GM12878 (cell line): Measurements from ENCODE around the gene TAF3. TPM values are rescaled to one million over a fixed set of nuclear protein-coding genes. Genes with fewer than 3 reads are reported as not detected.

Source experiments
- ATF7 ChIP-seq: fragments of 450-650 bp; IDR thresholded peaks from 2 replicates; pipeline ENCODE4 v1.6.1; 2016; ENCODE audit warnings: low read depth, mild to moderate bottlenecking
- CUX1 ChIP-seq: IDR thresholded peaks from 2 replicates; pipeline ENCODE4 v1.6.1; 2012; ENCODE audit warnings: improper control_type of control experiment, low read depth, low read length; ENCODE audit not compliant: insufficient replicate concordance
- EZH2 ChIP-seq: IDR thresholded peaks from 2 replicates; pipeline ENCODE4 v1.6.1; 2012; ENCODE audit warnings: low read depth, mild to moderate bottlenecking, control low read depth, inconsistent platforms, low read length, borderline replicate concordance; ENCODE audit not compliant: control insufficient read depth
- MEF2B ChIP-seq: fragments of 450-650 bp; IDR thresholded peaks from 2 replicates; pipeline ENCODE4 v1.6.1; 2018; ENCODE audit warnings: mild to moderate bottlenecking, moderate library complexity; ENCODE audit not compliant: partially characterized antibody, poor library complexity, severe bottlenecking
- NBN ChIP-seq: fragments of 450-650 bp; IDR thresholded peaks from 2 replicates; pipeline ENCODE4 v1.6.1; 2016
- NKRF ChIP-seq: fragments of 450-650 bp; conservative IDR thresholded peaks from 2 replicates; pipeline ENCODE4 v1.6.1; 2017; ENCODE audit warnings: mild to moderate bottlenecking, moderate library complexity
- NRF1 ChIP-seq: conservative IDR thresholded peaks from 2 replicates; pipeline ENCODE4 v1.6.1; 2011; ENCODE audit warnings: mild to moderate bottlenecking, low read depth, low read length, improper control_type of control experiment
- PML ChIP-seq: IDR thresholded peaks from 2 replicates; pipeline ENCODE4 v1.6.1; 2012; ENCODE audit warnings: low read length, inconsistent platforms
- SIN3A ChIP-seq: IDR thresholded peaks from 2 replicates; pipeline ENCODE4 v1.6.1; 2012; ENCODE audit warnings: low read depth, low read length, improper control_type of control experiment
- STAT3 ChIP-seq: IDR thresholded peaks from 2 replicates; pipeline ENCODE4 v1.6.1; 2011; ENCODE audit warnings: low read depth, low read length, improper control_type of control experiment
- ZNF592 ChIP-seq: fragments of 450-650 bp; IDR thresholded peaks from 2 replicates; pipeline ENCODE4 v1.6.1; 2017; ENCODE audit warnings: mild to moderate bottlenecking, moderate library complexity
- ZNF687 ChIP-seq: fragments of 450-650 bp; IDR thresholded peaks from 2 replicates; pipeline ENCODE4 v1.6.1; 2017; ENCODE audit warnings: mild to moderate bottlenecking, moderate library complexity
- polyA plus RNA-seq, 11 experiments: library from polyadenylated mRNA; depleted of rRNA in 4 of 11; unstranded in 6 of 11; stranded (reverse) in 5 of 11; fragments of >200 nt; fragmentation: Nextera tagmentation in 4 of 11; fragmentation: Illumina TruSeq in 1 of 11; extraction: Ambion mirVana in 4 of 11; extraction: Trizol in 1 of 11; gene quantifications; 1 replicate in 1 of 11; 2 replicates in 10 of 11; pipeline versions ENCODE4 v1.2.1 to v1.2.3, GENCODE V29; 2011 to 2016; ENCODE audit warnings: inconsistent platforms in 2 of 11, missing spikeins in 2 of 11, low read depth in 1 of 11
- total RNA-seq, 4 experiments: library from RNA; depleted of rRNA in 3 of 4; stranded (reverse); fragments of >200 nt in 3 of 4; fragmentation: Illumina TruSeq in 1 of 4; extraction: Trizol in 1 of 4; gene quantifications; 2 replicates each; pipeline versions ENCODE4 v1.2.1 to v1.2.3, GENCODE V29; 2013 to 2021

TAF3 gene
- total and polyA plus RNA-seq, 10 of the 15 experiments (the other 5 are each of a cell fraction or from before 2014, with no cell fraction given) = 2.0 to 10.1 (median 3.7) TPM

GRCh38 chr10:8053446-8054243 lies 235.3 kb downstream of the TAF3 start (continued):
- TF ChIP-seq NKRF = no peak
- TF ChIP-seq NBN = no peak
- TF ChIP-seq ZNF592 = no peak
- no peak for TF ChIP-seq NRF1
- no peak for TF ChIP-seq MEF2B
- no peak for TF ChIP-seq SIN3A
- no peak for TF ChIP-seq STAT3
- TF ChIP-seq EZH2 = no peak
- TF ChIP-seq CUX1 = no peak
- TF ChIP-seq PML = no peak
- no peak for TF ChIP-seq ATF7
- peak; percentile 56; the same call in 1 of the 2 replicates for TF ChIP-seq ZNF687
